PC-9 (cell line): ENCODE results near the gene KIF24. TPM values are rescaled to one million over a fixed set of nuclear protein-coding genes. Genes with fewer than 3 reads are reported as not detected.
"Not testable (repeated sequence)": the region's sequence is repeated elsewhere in the genome, so short reads cannot be mapped to it uniquely, and the experiment has no call there.

Experiments used
- BruUV-seq: library from RNA; stranded (reverse); fragments of 400-500 nt; replicated peaks from 2 replicates; lab custom pipeline; 2021; lab: Mats Ljungman, UMichigan
- CTCF ChIA-PET: fragments of 300-600 bp; sonication (Branson Sonifier 250); formaldehyde crosslinking; loops from one replicate; lab custom pipeline; 2022; ENCODE audit warnings: antibody characterized with exemption; lab: Charles Lee
- POLR2A ChIA-PET: fragments of 300-600 bp; sonication (Branson Sonifier 250); formaldehyde crosslinking; loops from one replicate; lab custom pipeline; 2022; ENCODE audit warnings: antibody characterized with exemption; ENCODE audit not compliant: unreplicated experiment; lab: Charles Lee
- DNase-seq, 2 experiments: peaks; one replicate each; pipeline versions ENCODE4 v3.0.0 to v3.0.0-alpha.2; 2015 to 2022; ENCODE audit warnings: mixed read lengths in 1 of 2
- H2AFZ ChIP-seq: fragments of 200-600 bp; sonication (generic); 2 replicates; pipeline ENCODE4 v1.8.1; 2017; ENCODE audit warnings: antibody characterized with exemption
- H3F3A ChIP-seq: fragments of 200-600 bp; sonication (generic); 2 replicates; pipeline ENCODE4 v1.8.1; 2017; ENCODE audit warnings: antibody characterized with exemption, mild to moderate bottlenecking, low read depth; ENCODE audit not compliant: insufficient read depth
- H3K27ac ChIP-seq: fragments of 200-600 bp; sonication (generic); 2 replicates; pipeline ENCODE4 v1.6.1; 2016; ENCODE audit warnings: mixed run types
- H3K27me3 ChIP-seq: fragments of 200-600 bp; sonication (generic); 2 replicates; pipeline ENCODE4 v1.6.1; 2016; ENCODE audit warnings: low read depth, mixed run types; ENCODE audit not compliant: insufficient read depth
- H3K36me3 ChIP-seq: fragments of 200-600 bp; sonication (generic); 2 replicates; pipeline ENCODE4 v1.6.1; 2016; ENCODE audit warnings: low read depth, mixed run types
- H3K4me1 ChIP-seq: fragments of 200-600 bp; sonication (generic); replicated peaks from 2 replicates; pipeline ENCODE4 v1.6.1; 2016; ENCODE audit warnings: mixed run types; ENCODE audit not compliant: insufficient read depth
- H3K4me2 ChIP-seq: fragments of 200-600 bp; sonication (generic); 2 replicates; pipeline ENCODE4 v1.6.1; 2017; ENCODE audit warnings: mixed run types
- H3K4me3 ChIP-seq: fragments of 200-600 bp; sonication (generic); 2 replicates; pipeline ENCODE4 v1.6.1; 2016; ENCODE audit warnings: mixed run types
- H3K79me2 ChIP-seq: fragments of 200-600 bp; sonication (generic); 2 replicates; pipeline ENCODE4 v1.6.1; 2017; ENCODE audit warnings: low read depth, mixed run types
- H3K9me2 ChIP-seq: fragments of 200-600 bp; sonication (generic); 2 replicates; pipeline ENCODE4 v1.8.1; 2017; ENCODE audit warnings: mild to moderate bottlenecking; ENCODE audit not compliant: insufficient read depth
- H3K9me3 ChIP-seq: fragments of 200-600 bp; sonication (generic); 2 replicates; pipeline ENCODE4 v1.8.1; 2016; ENCODE audit warnings: low read depth; ENCODE audit not compliant: insufficient read depth
- H4K20me1 ChIP-seq: fragments of 200-600 bp; sonication (generic); 2 replicates; pipeline ENCODE4 v1.8.1; 2017; ENCODE audit not compliant: insufficient read depth
- EZH2 ChIP-seq: fragments of 200-600 bp; sonication (generic); IDR thresholded peaks from 2 replicates; pipeline ENCODE4 v1.8.0; 2017; ENCODE audit warnings: antibody characterized with exemption, low read depth
- intact Hi-C: fragments of 100-400 bp; cut with micrococcal nuclease; formaldehyde crosslinking; loops from one replicate; pipeline ENCODE4 v1.10.0; 2022; ENCODE audit not compliant: unreplicated experiment
- total RNA-seq: library from RNA; stranded (reverse); gene quantifications from 2 replicates; pipeline ENCODE4 v1.2.3, GENCODE V29; 2021
- TF ChIP-seq, protein P1 (sequence below): fragments of 200-600 bp; sonication (generic); conservative IDR thresholded peaks from 2 replicates; pipeline ENCODE4 v1.6.1; 2017; ENCODE audit warnings: mixed run types, antibody characterized with exemption, mild to moderate bottlenecking, moderate library complexity

Gene KIF24
- total RNA-seq, 1 experiment from 2014 or later, result 6.9 TPM

GRCh38 chr9:34317436-34317835 lies 11.6 kb downstream of the KIF24 start:
- Histone ChIP-seq H3K4me3 (no peak overlapping the region), H3K9me2 (no peaks in the 10 kb centered on the region), H3K4me1 (no peaks in the 10 kb centered on the region), H3K27ac (no peak overlapping the region), H3K4me2 (no peak overlapping the region), H4K20me1 (no peaks in the 10 kb centered on the region), H2AFZ (no peak overlapping the region), H3K79me2 (no peaks in the 10 kb centered on the region), H3K9me3 (no peaks in the 10 kb centered on the region), H3F3A (no peaks in the 10 kb centered on the region), H3K27me3 (no peaks in the 10 kb centered on the region), H3K36me3 (no peaks in the 10 kb centered on the region)
- POLR2A ChIA-PET, result no interaction called here
- intact Hi-C loops, result no loop called here
- TF ChIP-seq, protein P1, sequence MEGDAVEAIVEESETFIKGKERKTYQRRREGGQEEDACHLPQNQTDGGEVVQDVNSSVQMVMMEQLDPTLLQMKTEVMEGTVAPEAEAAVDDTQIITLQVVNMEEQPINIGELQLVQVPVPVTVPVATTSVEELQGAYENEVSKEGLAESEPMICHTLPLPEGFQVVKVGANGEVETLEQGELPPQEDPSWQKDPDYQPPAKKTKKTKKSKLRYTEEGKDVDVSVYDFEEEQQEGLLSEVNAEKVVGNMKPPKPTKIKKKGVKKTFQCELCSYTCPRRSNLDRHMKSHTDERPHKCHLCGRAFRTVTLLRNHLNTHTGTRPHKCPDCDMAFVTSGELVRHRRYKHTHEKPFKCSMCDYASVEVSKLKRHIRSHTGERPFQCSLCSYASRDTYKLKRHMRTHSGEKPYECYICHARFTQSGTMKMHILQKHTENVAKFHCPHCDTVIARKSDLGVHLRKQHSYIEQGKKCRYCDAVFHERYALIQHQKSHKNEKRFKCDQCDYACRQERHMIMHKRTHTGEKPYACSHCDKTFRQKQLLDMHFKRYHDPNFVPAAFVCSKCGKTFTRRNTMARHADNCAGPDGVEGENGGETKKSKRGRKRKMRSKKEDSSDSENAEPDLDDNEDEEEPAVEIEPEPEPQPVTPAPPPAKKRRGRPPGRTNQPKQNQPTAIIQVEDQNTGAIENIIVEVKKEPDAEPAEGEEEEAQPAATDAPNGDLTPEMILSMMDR, result no peak
- TF ChIP-seq EZH2, result no peak
- BruUV-seq, result no TSS peak
- CTCF ChIA-PET, result no interaction called here
- no peak for DNase-seq

DNA sequence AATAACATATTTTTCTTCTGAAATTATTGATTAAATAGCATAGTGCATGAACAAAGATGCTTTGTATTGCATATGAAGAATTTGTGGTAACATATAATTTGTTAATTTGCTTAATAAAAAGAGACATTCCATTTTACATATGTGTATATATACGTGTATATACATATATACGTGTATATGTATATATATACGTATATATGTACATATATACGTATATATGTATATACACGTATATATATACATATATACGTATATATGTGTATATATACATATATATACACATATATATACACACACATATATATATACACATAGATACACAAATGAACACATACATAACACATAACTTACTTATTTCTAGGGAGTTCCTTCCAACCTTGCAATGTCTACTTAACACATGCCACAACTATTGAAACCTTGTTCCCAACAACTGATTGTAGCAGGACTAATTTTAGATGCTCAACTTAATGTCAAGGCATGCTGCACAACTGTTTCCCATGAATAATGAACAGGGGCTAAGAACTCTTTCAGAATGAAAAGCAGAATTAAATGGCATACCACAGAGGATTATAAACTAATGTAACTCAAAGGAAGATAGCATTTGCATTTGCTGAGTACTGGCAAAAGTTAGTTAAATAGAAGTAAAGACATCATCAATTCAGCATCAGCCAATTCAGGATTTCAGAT lies 17.4 kb downstream of the KIF24 start:
- intact Hi-C loops, result no loop called here
- Histone ChIP-seq H3K79me2 (no peaks in the 10 kb centered on the region), H3K4me3 (no peak overlapping the region), H3K27ac (no peak overlapping the region), H3K36me3 (no peaks in the 10 kb centered on the region), H3K4me1 (no peaks in the 10 kb centered on the region), H2AFZ (no peak overlapping the region), H4K20me1 (no peaks in the 10 kb centered on the region), H3K27me3 (no peaks in the 10 kb centered on the region), H3K9me2 (no peaks in the 10 kb centered on the region), H3F3A (no peaks in the 10 kb centered on the region), H3K9me3 (no peaks in the 10 kb centered on the region), H3K4me2 (no peak overlapping the region)
- ChIA-PET POLR2A (no interaction called here), CTCF (interaction anchor here (0.6 kb wide), 1 partner anchor 41 kb away, joined by 4 read pairs; no protein-coding TSS in a partner anchor)
- no TSS peak for BruUV-seq
- no peak for TF ChIP-seq EZH2
- TF ChIP-seq, protein P1, result no peak
- no peak for DNase-seq

- Histone ChIP-seq H3K36me3 (no peaks in the 10 kb centered on the region), H4K20me1 (no peaks in the 10 kb centered on the region), H3K4me1 (no peaks in the 10 kb centered on the region), H3K27me3 (no peaks in the 10 kb centered on the region), H3K27ac (no peak overlapping the region), H3K4me3 (no peak overlapping the region), H3K9me3 (no peaks in the 10 kb centered on the region), H2AFZ (no peak overlapping the region), H3K79me2 (no peaks in the 10 kb centered on the region), H3K4me2 (no peak overlapping the region), H3K9me2 (no peaks in the 10 kb centered on the region), H3F3A (no peaks in the 10 kb centered on the region)
- DNase-seq, result no peak
- TF ChIP-seq EZH2, result no peak
- TF ChIP-seq, protein P1, result no peak
- CTCF ChIA-PET, result no interaction called here
- POLR2A ChIA-PET, result no interaction called here
- intact Hi-C loops, result no loop called here
- no TSS peak for BruUV-seq
These were observed 18.9 kb downstream of the KIF24 start for GRCh38 chr9:34310215-34310614.

- intact Hi-C loops, H3K27ac ChIP-seq, H3K9me2 ChIP-seq, H4K20me1 ChIP-seq, H3K79me2 ChIP-seq, H3F3A ChIP-seq, DNase-seq, H3K4me2 ChIP-seq, BruUV-seq, H2AFZ ChIP-seq, CTCF ChIA-PET, H3K4me3 ChIP-seq, H3K9me3 ChIP-seq, H3K4me1 ChIP-seq, H3K27me3 ChIP-seq, H3K36me3 ChIP-seq: not testable (repeated sequence)
- POLR2A ChIA-PET, result interaction anchor here (0.6 kb wide), 1 partner anchor 174 kb away, joined by 3 read pairs; no protein-coding TSS in a partner anchor
These were observed 20.8 kb downstream of the KIF24 start for GRCh38 chr9:34308316-34308715.

- H3K9me2 ChIP-seq, H4K20me1 ChIP-seq, CTCF ChIA-PET, H3K36me3 ChIP-seq, H3K4me2 ChIP-seq, H3F3A ChIP-seq, POLR2A ChIA-PET, DNase-seq, H3K27ac ChIP-seq, H3K27me3 ChIP-seq, BruUV-seq, intact Hi-C loops, H3K4me1 ChIP-seq, H2AFZ ChIP-seq, H3K4me3 ChIP-seq, H3K79me2 ChIP-seq, H3K9me3 ChIP-seq: not testable (repeated sequence)
These were observed 28.0 kb downstream of the KIF24 start for GRCh38 chr9:34301064-34301463.
